ENCODE measurements around the gene INPP5K. TPM values are rescaled to one million over a fixed set of nuclear protein-coding genes. Genes with fewer than 3 reads are reported as not detected.

INPP5K gene
- total RNA-seq, 1 experiment from 2014 or later: 29.4 TPM

GRCh38 chr17:1494203-1494602, 22.2 kb downstream of the INPP5K start:
- no peaks in the 10 kb centered on the region for H4K20me1 ChIP-seq (ENCODE audit: control insufficient read depth, insufficient read depth, insufficient read length)
- H2BK20ac ChIP-seq (ENCODE audit: low read depth, low read length, poor library complexity, severe bottlenecking): no peak overlapping the region
- 0 out of 7 replicates have a peak overlapping the region, but pooled peaks of 1 of the 3 experiments have one; percentile 27 for H3K27ac Mint-ChIP-seq
- no peak overlapping the region for H3T11ph ChIP-seq (ENCODE audit: low read length)
- DNase-seq: no peak
- no peak overlapping the region for H3K4me2 ChIP-seq (ENCODE audit: insufficient read depth, insufficient read length, low read length)
- H2BK5ac ChIP-seq (ENCODE audit: insufficient read length, low read length): no peak overlapping the region
- no peak overlapping the region for H2BK15ac ChIP-seq (ENCODE audit: low read depth, low read length)
- no peaks in the 10 kb centered on the region for H3K27me3 ChIP-seq (ENCODE audit: insufficient read depth, low read length)
- no peak overlapping the region for H3K23ac ChIP-seq (ENCODE audit: insufficient read length, low read depth, low read length)
- no peak overlapping the region for H2BK12ac ChIP-seq (ENCODE audit: insufficient read length, low read depth, low read length)
- no peaks in the 10 kb centered on the region for H3K9me3 Mint-ChIP-seq
- H3K36me3 Mint-ChIP-seq (ENCODE audit: insufficient read depth in 1 of 3, low read depth in 3 of 3): peaks cover 0 to 12% (median 3%) of the 10 kb centered on the region in 3 experiments; a peak in 3 of 7 replicates
- H4K91ac ChIP-seq (ENCODE audit: insufficient read length, low read depth, low read length): no peak overlapping the region
- H3K14ac ChIP-seq (ENCODE audit: insufficient read depth, low read length): no peak overlapping the region
- H3K9ac ChIP-seq (ENCODE audit: extremely low read depth, insufficient read length, low read length): no peak overlapping the region
- no CpG with 5 or more reads among the region's 7 CpGs for WGBS (ENCODE audit: extremely low coverage, insufficient read length, low lambda C conversion rate)
- H3K27ac ChIP-seq (ENCODE audit: insufficient read length, low read depth, low read length): no peak overlapping the region
- no peak overlapping the region for H4K5ac ChIP-seq (ENCODE audit: insufficient read length, low read depth, low read length)
- H3K79me2 ChIP-seq (ENCODE audit: insufficient read depth, low read length): no peaks in the 10 kb centered on the region
- H4K8ac ChIP-seq (replicated peaks; ENCODE audit: insufficient read length, low read depth, low read length): no peak overlapping the region
- H3K27me3 Mint-ChIP-seq (ENCODE audit: low read depth): no peaks in the 10 kb centered on the region
- H2AFZ ChIP-seq (ENCODE audit: low read length): no peak overlapping the region
- no peak overlapping the region for H3K4ac ChIP-seq (ENCODE audit: low read depth, low read length)
- H3K4me3 Mint-ChIP-seq: no peak overlapping the region
- H3K9me3 ChIP-seq (ENCODE audit: control insufficient read depth, low read depth, low read length): no peaks in the 10 kb centered on the region
- H2BK120ac ChIP-seq (ENCODE audit: low read depth, low read length, poor library complexity, severe bottlenecking): no peak overlapping the region
- peaks cover 9 to 17% of the 10 kb centered on the region in 2 experiments for H3K4me1 Mint-ChIP-seq
- TF ChIP-seq CTCF (conservative IDR thresholded peaks at IDR 0.05): no peak
- H3K18ac ChIP-seq (ENCODE audit: insufficient read length, low read depth, low read length): no peak overlapping the region
- H3K23me2 ChIP-seq (ENCODE audit: insufficient read length, low read depth, low read length, poor library complexity, severe bottlenecking): peaks cover 13% of the 10 kb centered on the region
- H2AK5ac ChIP-seq (ENCODE audit: insufficient read length, low read length): no peak overlapping the region
- H3K56ac ChIP-seq (ENCODE audit: insufficient read length, low read depth, low read length): no peak overlapping the region
- no peaks in the 10 kb centered on the region for H3K79me1 ChIP-seq (ENCODE audit: insufficient read depth, low read depth, low read length, poor library complexity, severe bottlenecking)
- no peaks in the 10 kb centered on the region for H3K4me1 ChIP-seq (ENCODE audit: insufficient read depth, low read length)

Measured in H9 (cell line).